ENCODE results near the gene TTC9.

TTC9 gene

DNA sequence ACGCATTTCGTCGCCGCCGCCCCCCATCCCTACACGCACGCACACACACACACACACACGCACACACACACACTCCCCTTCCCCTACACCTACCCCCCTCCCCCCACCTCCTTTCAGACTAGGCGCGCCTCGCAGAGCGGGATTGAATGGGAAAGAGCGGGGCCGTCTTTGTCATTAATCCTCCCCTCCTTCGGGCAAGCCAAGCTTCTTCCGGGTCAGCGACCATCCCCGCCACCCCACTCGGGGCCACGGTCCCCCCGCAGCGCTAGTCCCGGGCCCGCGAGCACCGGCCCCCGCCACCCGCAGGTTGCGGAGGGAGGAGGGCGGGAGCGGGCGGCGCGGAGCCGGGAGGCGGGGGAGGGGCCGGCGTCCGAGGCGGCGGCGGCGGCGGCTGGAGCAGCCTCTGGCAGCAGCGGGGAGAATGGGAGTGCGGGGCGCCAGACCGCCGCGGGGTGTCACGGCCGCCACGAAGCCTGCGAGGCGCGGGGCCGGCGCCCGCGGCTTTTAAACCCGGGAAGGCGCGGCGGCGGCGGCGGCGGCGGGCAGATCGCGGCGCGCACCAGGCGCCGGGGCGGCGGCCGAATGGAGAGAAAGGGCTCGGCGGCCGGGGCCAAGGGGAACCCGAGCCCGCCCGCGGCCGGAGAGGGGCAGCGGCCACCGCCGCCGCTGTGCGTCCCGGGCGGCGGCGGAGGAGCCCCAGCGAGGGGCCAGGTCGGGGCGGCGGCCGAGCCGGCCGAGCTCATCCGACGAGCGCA, at the start of gene TTC9:
TSS of gene TTC9 (plus strand) at position 369 of the 755 bp plus-strand sequence. CDS start at position 583, 214 bp downstream.
- in situ Hi-C loops (cut with MboI; ENCODE audit: low sequenced_read_pairs): loop anchor here (25.0 kb wide), 1 partner anchor 171 kb away; the partner anchor contains the start of gene MAP3K9

DNA sequence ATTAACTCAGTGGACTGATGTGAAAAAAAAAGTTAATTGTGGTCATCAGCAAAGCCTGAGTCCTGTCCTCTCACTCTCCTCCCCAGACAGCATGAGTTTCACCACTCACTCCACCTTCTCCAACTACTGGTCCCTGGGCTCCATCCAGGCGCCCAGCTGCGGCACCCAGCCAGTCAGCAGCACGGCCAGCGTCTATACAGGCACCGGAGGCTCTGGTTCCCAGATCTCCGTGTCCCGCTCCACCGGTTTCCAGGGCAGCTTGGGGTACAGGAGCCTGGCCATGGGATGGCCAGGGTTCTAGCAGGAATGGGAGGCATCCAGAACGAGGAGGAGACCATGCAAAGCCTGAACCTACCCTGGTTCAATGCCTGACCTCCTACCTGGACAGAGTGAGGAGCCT, 47.3 kb upstream of the TTC9 start:
- in situ Hi-C loops (cut with MboI; ENCODE audit: low sequenced_read_pairs): no loop called here

DNA sequence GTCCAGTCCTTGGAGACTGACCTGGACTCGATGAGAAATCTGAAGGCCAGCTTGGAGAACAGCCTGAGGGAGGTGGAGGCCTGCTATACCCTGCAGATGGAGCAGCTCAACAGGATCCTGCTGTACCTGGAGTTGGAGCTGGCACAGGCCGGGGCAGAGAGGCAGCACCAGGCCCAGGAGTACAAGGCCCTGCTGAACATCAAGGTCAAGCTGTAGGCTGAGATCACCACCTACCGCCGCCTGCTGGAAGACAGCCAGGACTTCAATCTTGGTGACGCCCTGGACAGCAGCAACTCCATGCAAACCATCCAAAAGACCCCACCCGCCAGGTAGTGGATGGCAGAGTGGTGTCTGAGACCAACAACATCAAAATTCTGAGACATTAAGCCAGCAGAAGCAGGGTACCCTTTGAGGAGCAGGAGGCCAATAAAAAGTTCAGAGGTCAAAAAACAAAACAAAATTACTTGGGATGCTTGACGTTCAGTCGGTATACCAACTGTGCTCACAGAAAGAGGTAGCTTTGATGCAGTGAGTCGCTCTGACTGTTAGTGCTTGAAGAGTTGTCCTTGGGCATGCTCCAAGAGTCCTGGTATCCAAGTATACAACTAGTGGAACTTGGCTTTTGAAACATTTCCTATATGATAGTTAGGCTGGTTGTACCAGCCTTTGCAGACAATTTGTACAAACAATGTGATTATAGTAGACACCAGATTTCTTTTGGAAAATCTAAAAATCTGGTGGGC, 46.1 kb upstream of the TTC9 start:
- in situ Hi-C loops (cut with MboI; ENCODE audit: low sequenced_read_pairs): no loop called here

DNA sequence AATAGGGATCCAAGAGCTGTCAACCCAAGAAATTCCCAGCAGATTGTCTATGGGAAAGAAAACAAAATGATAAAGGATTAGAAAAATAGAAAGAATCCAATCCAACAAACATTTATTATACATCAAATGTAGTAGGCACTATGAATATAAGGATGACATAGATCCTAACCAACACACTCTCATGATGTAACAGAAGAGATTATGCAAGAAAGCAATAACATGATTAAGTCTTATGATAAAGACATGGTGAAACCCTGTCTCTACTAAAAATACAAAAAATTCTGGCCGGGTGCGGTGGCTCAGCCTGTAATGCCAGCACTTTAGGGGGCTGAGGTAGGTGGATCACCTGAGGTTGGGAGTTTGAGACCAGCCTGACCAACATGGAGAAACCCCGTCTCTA, 44.0 kb upstream of the TTC9 start:
- in situ Hi-C loops (cut with MboI; ENCODE audit: low sequenced_read_pairs): no loop called here

DNA sequence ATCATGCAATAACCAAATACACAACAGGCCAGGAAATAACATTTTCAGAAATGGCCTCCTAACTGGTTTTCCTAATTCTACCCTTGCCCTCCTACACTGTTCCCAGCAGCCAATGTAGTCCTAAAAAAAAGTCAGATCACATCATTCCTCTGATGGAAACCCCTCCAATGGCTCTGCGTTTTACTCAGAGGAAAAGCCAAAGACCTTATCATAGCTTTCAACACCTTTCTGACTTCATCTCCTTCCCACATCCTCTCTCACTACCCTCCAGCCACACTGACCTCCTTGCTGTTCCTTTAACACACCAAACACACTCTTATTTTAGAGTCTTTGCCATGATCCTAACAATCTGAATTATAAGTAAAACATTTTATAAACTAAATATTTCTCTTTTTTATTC, 42.4 kb upstream of the TTC9 start:
- in situ Hi-C loops (cut with MboI; ENCODE audit: low sequenced_read_pairs): no loop called here

DNA sequence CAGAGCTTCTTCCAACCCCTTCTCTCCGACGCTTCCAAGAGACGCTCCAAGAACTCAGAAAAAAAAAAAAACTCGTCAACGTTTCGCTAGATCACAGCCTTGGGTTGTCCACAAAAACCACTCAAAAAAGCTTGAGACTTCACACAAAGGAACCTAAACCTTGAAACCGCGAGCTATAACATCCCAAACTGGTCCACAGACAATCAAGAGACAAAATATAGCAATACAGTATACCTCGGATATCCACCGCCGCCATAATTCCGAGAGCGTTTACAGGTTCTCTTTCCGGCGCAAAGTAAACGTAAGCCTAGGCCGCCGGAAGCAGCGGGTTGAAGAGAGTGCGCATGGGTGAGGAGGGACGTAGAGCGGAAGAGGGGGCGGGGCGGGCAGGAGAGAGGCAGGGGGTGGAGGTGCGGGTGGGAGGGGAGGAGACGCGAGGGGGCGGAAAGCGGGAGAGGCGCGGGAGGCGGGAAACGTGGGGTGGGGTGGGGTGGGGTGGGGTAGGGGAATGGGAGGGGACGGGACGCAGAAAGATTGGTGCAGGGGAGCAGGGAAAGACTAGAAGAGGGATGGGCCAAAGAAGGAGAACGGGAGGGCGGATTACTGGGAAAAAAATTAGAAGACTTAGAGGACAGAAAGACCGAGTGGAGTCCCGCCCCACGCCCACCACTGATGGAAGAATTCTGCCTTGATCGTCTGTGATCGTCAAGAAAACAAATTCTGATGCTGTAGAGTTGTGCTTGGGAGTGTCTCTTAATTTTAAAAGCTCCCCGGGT, 41.1 kb upstream of the TTC9 start, which contains the start of gene MED6:
TSS of gene MED6 (minus strand) at position 274 of the 776 bp plus-strand sequence. CDS start at position 256, 18 bp downstream.
- in situ Hi-C loops (cut with MboI; ENCODE audit: low sequenced_read_pairs): loop anchor here (25.0 kb wide), 1 partner anchor 112 kb away; no protein-coding TSS in a partner anchor

DNA sequence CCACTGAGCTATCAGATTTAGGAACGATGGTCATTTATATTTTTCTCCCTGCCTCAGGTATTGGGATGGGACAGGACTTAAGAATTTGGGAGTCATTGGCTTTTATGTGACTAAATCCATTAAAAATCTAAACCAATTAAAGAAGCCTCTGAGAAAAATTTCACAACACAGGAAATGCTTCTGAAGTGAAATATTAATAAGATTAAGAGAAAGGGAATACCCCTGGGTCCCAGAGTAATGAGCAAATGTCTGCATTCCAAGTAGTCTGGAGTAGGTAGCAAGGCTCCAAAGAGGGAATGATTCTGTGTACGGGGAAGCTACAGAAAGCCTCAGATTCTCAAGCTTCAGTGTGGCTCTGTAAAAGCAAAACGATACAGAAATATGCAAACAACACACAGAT, 40.6 kb upstream of the TTC9 start:
- in situ Hi-C loops (cut with MboI; ENCODE audit: low sequenced_read_pairs): loop anchor here (25.0 kb wide), 1 partner anchor 111 kb away; no protein-coding TSS in a partner anchor

DNA sequence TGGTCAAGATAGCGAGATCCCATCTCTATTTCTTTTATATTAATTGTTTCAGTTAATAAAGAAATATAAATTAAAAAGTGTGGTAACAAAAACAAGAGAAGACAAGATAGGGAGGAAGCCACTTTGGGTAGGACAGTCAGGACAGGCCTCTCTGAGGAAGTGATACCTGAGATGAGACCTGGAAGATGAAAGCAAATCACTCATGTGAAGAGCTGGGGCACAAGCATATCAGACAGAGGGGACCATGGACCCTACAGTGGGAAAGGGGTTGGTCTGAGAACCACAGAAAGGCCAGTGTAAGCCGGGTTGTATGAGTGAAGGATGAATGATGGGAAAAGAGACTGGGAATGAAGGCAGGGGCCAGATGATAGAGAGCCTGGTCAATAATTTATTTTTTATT, 39.5 kb upstream of the TTC9 start:
- in situ Hi-C loops (cut with MboI; ENCODE audit: low sequenced_read_pairs): loop anchor here (25.0 kb wide), 1 partner anchor 110 kb away; no protein-coding TSS in a partner anchor

DNA sequence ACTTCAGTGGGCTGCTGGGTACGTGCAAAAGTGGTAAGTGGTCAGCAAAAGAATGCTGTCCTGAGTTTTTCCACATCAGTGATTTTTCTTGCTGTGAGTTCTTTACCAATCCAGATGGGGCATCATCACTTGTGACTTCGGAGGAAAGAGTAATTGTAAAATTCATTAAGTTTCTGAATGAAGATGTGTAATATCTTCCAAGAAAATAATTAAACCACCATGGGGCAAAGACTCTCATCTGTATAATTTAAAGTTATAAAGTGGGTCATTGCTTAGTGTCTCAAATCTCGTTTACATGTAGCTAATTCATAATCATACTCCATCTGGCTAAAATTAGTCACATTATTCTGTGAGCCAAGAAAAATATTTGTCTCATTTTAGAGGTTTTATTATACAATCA, 30.5 kb upstream of the TTC9 start:
- in situ Hi-C loops (cut with MboI; ENCODE audit: low sequenced_read_pairs): loop anchor here (25.0 kb wide), 1 partner anchor 101 kb away; no protein-coding TSS in a partner anchor

DNA sequence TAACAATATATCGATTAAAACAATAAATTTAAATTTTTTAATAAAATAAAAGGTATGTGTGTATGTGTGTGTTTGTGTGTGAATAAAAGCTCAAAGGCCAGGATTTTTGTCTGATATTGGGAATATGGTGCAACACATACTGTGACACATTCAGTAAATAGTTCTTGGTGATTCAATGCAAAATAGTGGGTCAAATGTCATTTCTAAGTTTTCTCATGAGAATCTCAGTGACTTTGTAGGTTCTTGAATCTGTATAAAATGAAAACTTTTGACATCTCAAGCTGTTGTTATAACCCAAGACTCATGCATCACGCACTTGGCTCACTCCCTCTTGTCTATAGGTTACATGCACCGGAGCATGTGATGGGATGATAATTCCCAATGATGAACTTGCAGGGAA, 25.1 kb upstream of the TTC9 start:
- in situ Hi-C loops (cut with MboI; ENCODE audit: low sequenced_read_pairs): loop anchor here (25.0 kb wide), 1 partner anchor 96 kb away; no protein-coding TSS in a partner anchor

DNA sequence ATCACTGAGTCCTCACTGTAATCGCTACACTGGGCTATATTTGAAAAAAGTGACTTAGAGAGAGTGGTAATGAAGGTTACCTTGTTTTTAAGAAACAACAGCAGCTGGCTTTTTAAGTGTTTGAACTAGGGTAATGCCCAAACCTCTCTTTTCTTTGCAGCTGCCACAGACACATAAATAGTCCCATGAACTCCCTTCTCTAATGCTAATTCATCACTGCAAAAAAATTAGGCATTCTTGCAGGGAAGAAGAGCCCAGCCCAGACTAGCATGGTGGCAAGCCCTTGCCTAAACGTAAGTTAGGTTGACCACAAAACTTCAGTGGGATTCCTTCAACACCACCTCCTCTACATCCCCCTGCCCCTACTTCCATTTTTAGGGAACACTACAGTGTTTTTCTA, 23.4 kb upstream of the TTC9 start:
- in situ Hi-C loops (cut with MboI; ENCODE audit: low sequenced_read_pairs): loop anchor here (25.0 kb wide), 1 partner anchor 94 kb away; no protein-coding TSS in a partner anchor

DNA sequence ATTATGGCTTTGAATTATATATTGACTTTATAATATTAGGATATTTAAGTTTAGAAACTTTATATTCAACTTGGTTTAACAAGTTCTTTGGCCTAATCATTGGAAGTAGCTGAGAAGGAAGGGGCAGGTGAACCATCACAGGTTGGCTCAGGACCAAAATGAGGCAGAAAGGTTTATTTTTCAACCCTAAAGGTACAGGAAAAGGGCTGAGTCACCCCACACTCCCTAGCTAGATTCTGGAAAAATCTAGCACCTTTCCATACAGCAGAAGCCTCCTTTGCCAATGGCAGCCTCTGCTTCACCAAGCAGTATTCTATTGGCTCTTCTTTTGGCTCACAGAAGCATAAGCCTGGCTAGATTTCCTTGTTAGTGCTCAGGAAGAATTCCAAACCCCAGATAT, 22.0 kb upstream of the TTC9 start:
- in situ Hi-C loops (cut with MboI; ENCODE audit: low sequenced_read_pairs): loop anchor here (25.0 kb wide), 1 partner anchor 93 kb away; no protein-coding TSS in a partner anchor

DNA sequence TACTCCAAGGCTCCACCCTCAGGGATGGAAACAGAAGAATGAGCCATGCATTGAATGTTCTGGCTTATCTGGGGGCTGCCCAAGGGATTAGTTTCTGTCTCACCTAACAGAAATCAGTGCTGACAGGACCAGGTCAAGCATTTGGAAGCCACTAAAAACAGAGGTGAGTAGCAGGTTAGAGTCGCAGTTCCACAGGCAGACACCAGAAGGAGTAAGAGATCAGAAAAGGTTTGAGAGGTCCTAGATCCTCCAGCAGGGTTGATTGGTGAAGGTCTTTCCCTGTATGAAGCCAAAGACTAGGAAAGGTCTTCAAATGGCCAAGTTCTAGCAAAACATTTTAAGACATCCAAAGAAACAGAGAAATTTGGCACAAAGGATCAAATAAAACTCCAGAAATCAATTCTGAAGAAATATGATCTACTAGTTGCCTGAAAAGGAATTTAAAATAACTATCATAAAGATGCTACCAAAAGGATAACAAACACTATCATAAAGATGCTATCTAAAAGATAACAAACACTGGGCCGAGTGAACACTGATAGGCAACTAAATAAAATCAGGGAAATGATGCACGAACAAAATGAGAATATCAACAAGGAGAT, 19.5 kb upstream of the TTC9 start:
- in situ Hi-C loops (cut with MboI; ENCODE audit: low sequenced_read_pairs): loop anchor here (25.0 kb wide), 1 partner anchor 90 kb away; no protein-coding TSS in a partner anchor

DNA sequence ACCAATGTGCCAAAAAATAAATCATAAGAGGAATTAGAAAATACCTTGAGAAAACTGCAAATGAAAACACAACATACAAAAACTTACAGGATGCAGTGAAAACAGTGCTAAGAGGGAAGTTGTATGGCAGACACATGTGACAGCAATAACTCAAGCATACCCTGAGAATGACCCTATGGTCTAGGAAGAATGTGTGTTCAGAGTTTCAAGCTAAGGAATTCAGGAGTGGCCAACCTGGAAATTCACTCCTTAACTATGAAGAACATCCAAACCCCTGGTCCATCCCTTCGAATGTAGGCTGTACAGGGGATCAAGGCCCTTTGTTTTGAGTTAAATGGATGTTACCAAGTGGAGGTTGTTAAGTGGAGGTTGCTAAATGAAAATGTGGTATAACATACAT, 16.7 kb upstream of the TTC9 start:
- in situ Hi-C loops (cut with MboI; ENCODE audit: low sequenced_read_pairs): loop anchor here (25.0 kb wide), 2 partner anchors 87 to 187 kb away; partner anchors contain the start of gene MAP3K9

DNA sequence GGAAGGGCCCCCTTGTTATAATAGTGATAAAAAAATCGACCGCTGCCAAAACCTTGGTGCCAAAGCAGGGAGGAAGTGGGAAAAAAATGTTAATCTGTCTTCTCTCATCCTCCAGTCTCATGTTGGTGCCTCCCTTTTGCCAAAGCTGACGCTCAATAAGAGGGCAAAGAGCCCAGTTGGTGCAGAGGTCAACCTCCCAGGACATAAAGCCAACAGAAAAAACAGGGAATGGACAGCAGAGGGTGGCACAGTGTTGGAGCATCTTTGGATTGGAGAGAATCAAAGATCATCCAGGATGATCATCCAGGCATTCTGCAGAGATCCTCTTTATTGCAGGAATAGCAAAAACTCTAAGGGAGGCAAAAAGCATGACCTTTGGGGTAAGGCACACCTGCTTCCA, 9.8 kb upstream of the TTC9 start:
- in situ Hi-C loops (cut with MboI; ENCODE audit: low sequenced_read_pairs): loop anchor here (25.0 kb wide), 1 partner anchor 180 kb away; the partner anchor contains the start of gene MAP3K9

DNA sequence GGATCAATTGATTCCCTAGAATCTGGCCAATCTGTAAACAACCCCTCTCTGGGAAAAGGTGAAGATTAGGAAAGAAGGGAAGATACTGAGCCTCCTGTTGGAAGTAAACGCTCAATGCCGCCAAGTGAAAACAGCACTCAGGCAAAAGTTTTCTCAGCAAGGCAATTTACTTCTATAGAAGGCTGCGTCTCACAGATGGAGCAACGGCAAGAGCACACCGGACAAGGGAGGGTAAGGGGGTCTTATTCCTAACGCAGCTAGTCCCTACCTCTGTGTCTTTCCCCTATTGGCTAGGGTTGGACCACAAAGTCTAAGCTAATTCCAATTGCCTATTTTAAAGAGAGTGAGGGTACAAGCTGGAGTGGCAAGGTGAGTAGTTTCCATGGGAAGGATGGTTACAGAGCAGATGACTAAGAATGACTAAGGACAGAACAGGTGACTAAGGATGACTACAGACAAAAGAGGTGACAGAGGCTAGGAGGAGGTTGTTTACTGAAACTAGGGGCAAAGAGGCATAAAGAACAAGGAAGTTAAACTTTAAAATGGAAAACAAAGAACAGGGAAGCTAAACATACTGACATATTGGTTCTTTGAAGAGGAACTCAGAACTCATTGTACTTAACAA, 5.6 kb upstream of the TTC9 start:
- in situ Hi-C loops (cut with MboI; ENCODE audit: low sequenced_read_pairs): loop anchor here (25.0 kb wide), 1 partner anchor 176 kb away; the partner anchor contains the start of gene MAP3K9

DNA sequence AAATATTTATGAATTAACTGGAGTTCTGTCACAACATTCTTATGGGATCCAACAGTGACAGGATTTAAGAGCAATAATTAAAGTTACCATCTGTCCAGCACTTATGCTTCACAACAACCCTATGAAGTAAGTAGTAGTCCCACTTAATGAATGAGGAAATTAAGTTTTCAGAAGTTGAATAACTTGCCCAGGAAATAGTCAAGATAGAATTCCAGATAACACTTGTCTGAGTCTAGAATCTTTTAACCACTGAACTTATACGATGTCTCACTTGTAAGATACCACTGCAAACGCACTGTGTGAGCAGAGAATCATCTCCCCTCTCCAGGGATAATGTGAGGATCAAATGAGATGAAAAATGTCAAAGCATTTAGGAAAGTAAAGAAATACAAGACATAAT, 3.3 kb upstream of the TTC9 start:
- in situ Hi-C loops (cut with MboI; ENCODE audit: low sequenced_read_pairs): loop anchor here (25.0 kb wide), 1 partner anchor 174 kb away; the partner anchor contains the start of gene MAP3K9

DNA sequence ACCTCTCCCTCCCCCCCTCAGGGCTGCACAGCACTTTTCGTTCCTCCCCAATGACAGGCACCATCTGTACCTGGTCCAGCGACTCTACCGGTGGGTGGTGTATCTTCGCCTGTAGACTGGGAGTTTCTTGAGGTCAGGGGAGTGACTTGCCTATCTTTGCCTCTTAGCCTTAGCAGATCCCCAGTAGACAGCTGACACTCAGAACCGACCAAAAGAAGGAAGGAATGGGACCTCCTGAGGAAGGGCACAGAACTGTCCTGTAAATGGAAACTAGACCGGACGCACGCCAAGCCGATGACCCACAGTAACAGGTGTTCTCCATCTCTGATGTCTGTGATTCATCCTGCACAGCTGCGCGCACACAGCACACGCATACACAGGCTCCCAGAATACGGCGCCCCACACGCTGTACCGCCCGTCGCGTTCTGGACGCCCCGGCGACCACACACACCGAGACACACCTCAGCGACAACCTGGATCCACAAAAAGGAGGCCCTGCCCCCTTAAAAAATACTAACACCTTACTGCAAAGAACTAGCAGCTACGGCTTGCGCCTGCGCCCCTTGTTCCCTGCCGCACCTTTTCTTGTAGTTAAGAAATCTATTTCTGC, 673 bp upstream of the TTC9 start:
- in situ Hi-C loops (cut with MboI; ENCODE audit: low sequenced_read_pairs): loop anchor here (25.0 kb wide), 1 partner anchor 171 kb away; the partner anchor contains the start of gene MAP3K9
